ENCODE measurements around the gene NIPAL1. TPM values are rescaled to one million over a fixed set of nuclear protein-coding genes. Genes with fewer than 3 reads are reported as not detected.

NIPAL1 gene
- total RNA-seq, 4 donors from 2014 or later = 0.22 to 2.0 (median 0.33) TPM; not detected in 1

DNA sequence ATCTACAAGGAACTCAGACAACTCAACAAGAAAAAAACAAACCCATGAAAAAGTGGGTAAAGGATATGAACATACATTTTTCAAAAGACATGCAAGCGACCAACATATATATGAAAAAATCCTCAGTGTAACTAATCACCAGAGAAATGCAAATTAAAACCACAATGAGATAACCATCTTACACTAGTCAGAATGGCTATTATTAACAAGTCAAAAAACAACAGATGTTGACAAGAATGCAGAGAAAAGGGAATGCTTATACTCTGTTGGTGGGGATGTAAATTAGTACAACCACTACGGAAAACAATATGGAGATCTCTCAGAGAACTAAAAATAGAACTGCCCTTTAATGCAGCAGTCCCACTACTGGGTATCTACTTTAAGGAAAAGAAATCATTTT is 12.1 kb downstream of the NIPAL1 start:
- no peak for TF ChIP-seq CTCF (IDR thresholded peaks at IDR 0.05; ENCODE audit: low read depth)

GRCh38 chr4:48030470-48030869 is 13.9 kb downstream of the NIPAL1 start:
- TF ChIP-seq CTCF (IDR thresholded peaks at IDR 0.05; ENCODE audit: low read depth) = no peak

DNA sequence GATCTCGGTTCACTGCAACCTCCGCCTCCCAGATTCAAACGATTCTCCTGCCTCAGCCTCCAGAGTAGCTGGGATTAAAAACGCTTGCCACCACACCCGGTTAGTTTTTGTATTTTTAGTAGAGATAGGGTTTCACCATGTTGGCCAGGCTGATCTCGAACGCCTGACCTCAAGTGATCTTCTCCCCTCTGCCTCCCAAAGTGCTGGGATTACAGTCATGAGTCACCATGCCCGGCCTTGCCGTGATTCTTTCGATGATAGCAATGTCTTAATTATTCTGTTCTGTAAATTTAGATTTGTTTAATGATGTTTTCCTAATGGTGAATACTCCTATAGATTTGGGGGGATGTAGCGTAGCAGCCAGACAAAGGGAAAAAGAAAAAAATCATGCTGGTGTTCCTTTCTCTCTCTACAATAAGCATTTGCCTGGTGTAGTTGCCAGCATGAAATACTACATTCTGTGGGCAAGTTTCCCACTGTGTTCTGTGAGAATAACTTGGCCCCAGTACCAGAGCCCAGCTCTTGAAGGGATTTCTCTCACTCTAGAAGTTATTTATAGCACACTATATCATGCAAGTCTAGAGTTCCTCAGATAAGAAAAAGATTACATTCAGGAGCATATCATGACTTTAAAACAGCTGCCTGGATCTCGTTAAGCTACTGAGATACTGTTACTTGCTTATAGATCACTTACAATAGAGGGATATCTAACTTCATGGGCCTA is 15.4 kb downstream of the NIPAL1 start:
- TF ChIP-seq CTCF (IDR thresholded peaks at IDR 0.05; ENCODE audit: low read depth) = no peak

- no peak for TF ChIP-seq CTCF (IDR thresholded peaks at IDR 0.05; ENCODE audit: low read depth)
Observed at GRCh38 chr4:48032721-48033120, 16.1 kb downstream of the NIPAL1 start.

- no peak for TF ChIP-seq CTCF (IDR thresholded peaks at IDR 0.05; ENCODE audit: low read depth)
Observed at GRCh38 chr4:48033412-48033811, 16.8 kb downstream of the NIPAL1 start.

GRCh38 chr4:48033825-48034413 is 17.3 kb downstream of the NIPAL1 start:
- no peak for TF ChIP-seq CTCF (IDR thresholded peaks at IDR 0.05; ENCODE audit: low read depth)

- no peak for TF ChIP-seq CTCF (IDR thresholded peaks at IDR 0.05; ENCODE audit: low read depth)
Observed at GRCh38 chr4:48035952-48036351, 19.4 kb downstream of the NIPAL1 start.

Data from subcutaneous adipose tissue (tissue), 4 donors.